Breast epithelium (tissue), 3 donors: ENCODE data around the gene MAPK8IP2.

ENCODE experiments used
- CTCF ChIP-seq, 3 donors: fragments of 450-650 bp; IDR thresholded peaks; one replicate each; pipeline ENCODE4 v1.5.1; 2016 to 2017; ENCODE audit warnings: antibody characterized with exemption in 3 of 3, mild to moderate bottlenecking in 3 of 3, moderate library complexity in 3 of 3
- POLR2A ChIP-seq: fragments of 450-650 bp; IDR thresholded peaks from one replicate; pipeline ENCODE4 v1.6.1; 2016; ENCODE audit warnings: antibody characterized with exemption, mild to moderate bottlenecking, moderate library complexity
- POLR2AphosphoS5 ChIP-seq, 3 donors: sonication (generic); formaldehyde crosslinking; IDR thresholded peaks; one replicate each; pipeline ENCODE4 v1.6.1; 2017; ENCODE audit warnings: antibody characterized with exemption in 3 of 3

- no peak for TF ChIP-seq CTCF (IDR thresholded peaks at IDR 0.05)
- TF ChIP-seq POLR2AphosphoS5 (IDR thresholded peaks at IDR 0.05), result no peak
- no peak for TF ChIP-seq POLR2A
Observed at GRCh38 chr22:50600538-50600937, at the start of gene MAPK8IP2.
